ENCODE results near the gene MED12L.

The MED12L gene

GRCh38 chr3:151182349-151183079 lies 97.0 kb downstream of the MED12L start:
- no peak for DNase-seq (ENCODE audit: low read depth)
- no peak for TF ChIP-seq CTCF (conservative IDR thresholded peaks at IDR 0.05; ENCODE audit: low read depth, low read length)
- no peak overlapping the region for H3K4me3 ChIP-seq (ENCODE audit: low read depth, low read length)

GRCh38 chr3:151183265-151183671 lies 97.8 kb downstream of the MED12L start:
- no peak for TF ChIP-seq CTCF (conservative IDR thresholded peaks at IDR 0.05; ENCODE audit: low read depth, low read length)
- DNase-seq (ENCODE audit: low read depth) = no peak
- H3K4me3 ChIP-seq (ENCODE audit: low read depth, low read length) = no peak overlapping the region

DNA sequence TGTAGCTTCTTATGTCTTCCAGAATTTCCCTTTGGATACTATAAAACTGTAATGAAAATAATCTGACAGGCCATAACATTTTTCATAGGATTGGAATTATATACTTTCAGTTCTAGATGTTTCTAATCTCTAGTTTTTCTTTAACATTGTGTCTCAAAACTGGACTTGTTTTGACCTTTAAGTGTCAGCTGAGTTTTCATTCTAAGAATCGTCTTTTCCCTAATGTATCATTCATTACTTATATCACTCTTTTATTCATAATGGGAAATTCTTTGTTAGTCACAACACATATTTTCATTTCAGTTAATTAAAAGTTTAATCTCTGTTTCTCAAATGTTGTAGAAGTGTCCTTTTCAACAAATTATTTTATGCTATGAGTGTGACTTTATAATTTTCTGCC lies 105.6 kb downstream of the MED12L start:
- H3K4me3 ChIP-seq (ENCODE audit: low read depth, low read length) = no peak overlapping the region
- DNase-seq (ENCODE audit: low read depth) = no peak
- TF ChIP-seq CTCF (conservative IDR thresholded peaks at IDR 0.05; ENCODE audit: low read depth, low read length) = no peak

GRCh38 chr3:151192545-151192944 lies 107.1 kb downstream of the MED12L start:
- no peak for DNase-seq (ENCODE audit: low read depth)
- no peak for TF ChIP-seq CTCF (conservative IDR thresholded peaks at IDR 0.05; ENCODE audit: low read depth, low read length)
- H3K4me3 ChIP-seq (ENCODE audit: low read depth, low read length) = no peak overlapping the region

DNA sequence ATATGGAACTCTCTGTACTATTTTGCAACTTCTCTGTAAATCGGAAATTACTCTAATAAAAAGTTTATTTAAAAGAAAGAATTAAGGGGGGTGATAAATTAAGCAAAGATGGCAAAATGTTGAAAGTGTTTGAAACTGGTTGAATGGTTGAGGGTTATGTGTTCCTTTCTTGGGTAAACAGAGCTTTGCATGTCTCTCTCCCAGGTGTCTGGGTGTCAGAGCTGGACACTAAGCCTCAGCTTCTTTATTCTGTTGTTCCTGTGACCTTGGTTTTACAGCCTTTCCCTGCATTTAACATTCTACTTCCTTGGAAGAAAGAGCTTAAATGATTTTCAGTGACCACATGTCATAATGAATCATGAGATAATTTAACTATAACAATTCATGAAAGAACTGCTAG lies 110.4 kb downstream of the MED12L start:
- no peak overlapping the region for H3K4me3 ChIP-seq (ENCODE audit: low read depth, low read length)
- no peak for TF ChIP-seq CTCF (conservative IDR thresholded peaks at IDR 0.05; ENCODE audit: low read depth, low read length)
- no peak for DNase-seq (ENCODE audit: low read depth)

GRCh38 chr3:151196434-151196833 lies 111.0 kb downstream of the MED12L start:
- no peak overlapping the region for H3K4me3 ChIP-seq (ENCODE audit: low read depth, low read length)
- no peak for TF ChIP-seq CTCF (conservative IDR thresholded peaks at IDR 0.05; ENCODE audit: low read depth, low read length)
- DNase-seq (ENCODE audit: low read depth) = no peak

- TF ChIP-seq CTCF (conservative IDR thresholded peaks at IDR 0.05; ENCODE audit: low read depth, low read length) = no peak
- no peak for DNase-seq (ENCODE audit: low read depth)
- no peak overlapping the region for H3K4me3 ChIP-seq (ENCODE audit: low read depth, low read length)
These were observed 111.8 kb downstream of the MED12L start for GRCh38 chr3:151197228-151197627.

All from choroid plexus epithelial cell (primary cell).